ENCODE results near the gene SLC17A1. TPM values are rescaled to one million over a fixed set of nuclear protein-coding genes. Genes with fewer than 3 reads are reported as not detected.

The SLC17A1 gene
- total RNA-seq, 1 experiment from 2014 or later = not detected

- CTCF ChIA-PET = no interaction called here
- TF ChIP-seq SIN3A (IDR thresholded peaks at IDR 0.05; ENCODE audit: borderline replicate concordance, insufficient read depth, low read depth, low read length) (no peak), TCF7L2 (IDR thresholded peaks at IDR 0.05; ENCODE audit: low read depth, low read length) (no peak), POLR2AphosphoS5 (IDR thresholded peaks at IDR 0.05; ENCODE audit: low read depth, low read length) (no peak), REST (IDR thresholded peaks at IDR 0.05; ENCODE audit: insufficient read depth in 1 of 2, low read depth in 2 of 2, low read length in 1 of 2) (no peak), CTCF (IDR thresholded peaks at IDR 0.05) (no peak)
- H3K4me3 ChIP-seq (ENCODE audit: low read depth in 2 of 2, low read length in 2 of 2) = no peak overlapping the region
- peaks cover 3% of the 10 kb centered on the region; the same call in 1 of the 2 replicates for H3K27me3 ChIP-seq (ENCODE audit: control insufficient read depth, insufficient read depth, low read length)
- H3K36me3 ChIP-seq (ENCODE audit: control insufficient read depth, insufficient read depth, low read length) = no peaks in the 10 kb centered on the region; the same call in 1 of the 2 replicates
- no peak for ATAC-seq
- intact Hi-C loops (cut with micrococcal nuclease; ENCODE audit: unreplicated experiment) (no loop called here), in situ Hi-C loops (cut with HindIII; ENCODE audit: low pct_unique_long_range_greater_than_20kb, low sequenced_read_pairs) (no loop called here)
- no peaks in the 10 kb centered on the region for H3K9me3 ChIP-seq (ENCODE audit: control insufficient read depth, insufficient read depth, low read depth, low read length)
- H3K4me1 ChIP-seq (ENCODE audit: control insufficient read depth, insufficient read depth, low read length) = no peaks in the 10 kb centered on the region
- no peak overlapping the region for H3K27ac ChIP-seq (ENCODE audit: low read length)
- no TSS peak for BruUV-seq (replicated peaks)
- POLR2A ChIA-PET = no interaction called here
- no peak for DNase-seq (ENCODE audit: low read depth, low spot score)
Measured at GRCh38 chr6:25821341-25821740, 10.5 kb downstream of the SLC17A1 start.

- ATAC-seq = no peak
- Histone ChIP-seq H3K36me3 (ENCODE audit: control insufficient read depth, insufficient read depth, low read length) (no peaks in the 10 kb centered on the region), H3K4me3 (ENCODE audit: low read depth in 2 of 2, low read length in 2 of 2) (no peak overlapping the region), H3K9me3 (ENCODE audit: control insufficient read depth, insufficient read depth, low read depth, low read length) (no peaks in the 10 kb centered on the region), H3K4me1 (ENCODE audit: control insufficient read depth, insufficient read depth, low read length) (no peaks in the 10 kb centered on the region), H3K27me3 (ENCODE audit: control insufficient read depth, insufficient read depth, low read length) (peaks cover 3% of the 10 kb centered on the region; the same call in 1 of the 2 replicates), H3K27ac (ENCODE audit: low read length) (no peak overlapping the region)
- no peak for TF ChIP-seq REST (IDR thresholded peaks at IDR 0.05; ENCODE audit: insufficient read depth in 1 of 2, low read depth in 2 of 2, low read length in 1 of 2)
- TF ChIP-seq POLR2AphosphoS5 (IDR thresholded peaks at IDR 0.05; ENCODE audit: low read depth, low read length) = no peak
- TF ChIP-seq TCF7L2 (IDR thresholded peaks at IDR 0.05; ENCODE audit: low read depth, low read length) = no peak
- no peak for TF ChIP-seq CTCF (IDR thresholded peaks at IDR 0.05)
- TF ChIP-seq SIN3A (IDR thresholded peaks at IDR 0.05; ENCODE audit: borderline replicate concordance, insufficient read depth, low read depth, low read length) = no peak
- ChIA-PET POLR2A (no interaction called here), CTCF (no interaction called here)
- no TSS peak for BruUV-seq (replicated peaks)
- DNase-seq (ENCODE audit: low read depth, low spot score) = no peak
- in situ Hi-C loops (cut with HindIII; ENCODE audit: low pct_unique_long_range_greater_than_20kb, low sequenced_read_pairs) = no loop called here
- intact Hi-C loops (cut with micrococcal nuclease; ENCODE audit: unreplicated experiment) = no loop called here
Measured at GRCh38 chr6:25816252-25816651, 15.6 kb downstream of the SLC17A1 start.

All from Panc1 (cell line).